Activated CD8-positive, alpha-beta memory T cell treated with anti-CD3 and anti-CD28 coated beads for 4 hours (primary cell): ENCODE data around the gene USH2A.

Source experiments
- DNase-seq, 2 donors: peaks; one replicate each; pipeline ENCODE4 v3.0.0-alpha.2; 2020; ENCODE audit warnings: low read depth in 2 of 2

USH2A gene, protein sequence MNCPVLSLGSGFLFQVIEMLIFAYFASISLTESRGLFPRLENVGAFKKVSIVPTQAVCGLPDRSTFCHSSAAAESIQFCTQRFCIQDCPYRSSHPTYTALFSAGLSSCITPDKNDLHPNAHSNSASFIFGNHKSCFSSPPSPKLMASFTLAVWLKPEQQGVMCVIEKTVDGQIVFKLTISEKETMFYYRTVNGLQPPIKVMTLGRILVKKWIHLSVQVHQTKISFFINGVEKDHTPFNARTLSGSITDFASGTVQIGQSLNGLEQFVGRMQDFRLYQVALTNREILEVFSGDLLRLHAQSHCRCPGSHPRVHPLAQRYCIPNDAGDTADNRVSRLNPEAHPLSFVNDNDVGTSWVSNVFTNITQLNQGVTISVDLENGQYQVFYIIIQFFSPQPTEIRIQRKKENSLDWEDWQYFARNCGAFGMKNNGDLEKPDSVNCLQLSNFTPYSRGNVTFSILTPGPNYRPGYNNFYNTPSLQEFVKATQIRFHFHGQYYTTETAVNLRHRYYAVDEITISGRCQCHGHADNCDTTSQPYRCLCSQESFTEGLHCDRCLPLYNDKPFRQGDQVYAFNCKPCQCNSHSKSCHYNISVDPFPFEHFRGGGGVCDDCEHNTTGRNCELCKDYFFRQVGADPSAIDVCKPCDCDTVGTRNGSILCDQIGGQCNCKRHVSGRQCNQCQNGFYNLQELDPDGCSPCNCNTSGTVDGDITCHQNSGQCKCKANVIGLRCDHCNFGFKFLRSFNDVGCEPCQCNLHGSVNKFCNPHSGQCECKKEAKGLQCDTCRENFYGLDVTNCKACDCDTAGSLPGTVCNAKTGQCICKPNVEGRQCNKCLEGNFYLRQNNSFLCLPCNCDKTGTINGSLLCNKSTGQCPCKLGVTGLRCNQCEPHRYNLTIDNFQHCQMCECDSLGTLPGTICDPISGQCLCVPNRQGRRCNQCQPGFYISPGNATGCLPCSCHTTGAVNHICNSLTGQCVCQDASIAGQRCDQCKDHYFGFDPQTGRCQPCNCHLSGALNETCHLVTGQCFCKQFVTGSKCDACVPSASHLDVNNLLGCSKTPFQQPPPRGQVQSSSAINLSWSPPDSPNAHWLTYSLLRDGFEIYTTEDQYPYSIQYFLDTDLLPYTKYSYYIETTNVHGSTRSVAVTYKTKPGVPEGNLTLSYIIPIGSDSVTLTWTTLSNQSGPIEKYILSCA (N-terminal part only)

DNA sequence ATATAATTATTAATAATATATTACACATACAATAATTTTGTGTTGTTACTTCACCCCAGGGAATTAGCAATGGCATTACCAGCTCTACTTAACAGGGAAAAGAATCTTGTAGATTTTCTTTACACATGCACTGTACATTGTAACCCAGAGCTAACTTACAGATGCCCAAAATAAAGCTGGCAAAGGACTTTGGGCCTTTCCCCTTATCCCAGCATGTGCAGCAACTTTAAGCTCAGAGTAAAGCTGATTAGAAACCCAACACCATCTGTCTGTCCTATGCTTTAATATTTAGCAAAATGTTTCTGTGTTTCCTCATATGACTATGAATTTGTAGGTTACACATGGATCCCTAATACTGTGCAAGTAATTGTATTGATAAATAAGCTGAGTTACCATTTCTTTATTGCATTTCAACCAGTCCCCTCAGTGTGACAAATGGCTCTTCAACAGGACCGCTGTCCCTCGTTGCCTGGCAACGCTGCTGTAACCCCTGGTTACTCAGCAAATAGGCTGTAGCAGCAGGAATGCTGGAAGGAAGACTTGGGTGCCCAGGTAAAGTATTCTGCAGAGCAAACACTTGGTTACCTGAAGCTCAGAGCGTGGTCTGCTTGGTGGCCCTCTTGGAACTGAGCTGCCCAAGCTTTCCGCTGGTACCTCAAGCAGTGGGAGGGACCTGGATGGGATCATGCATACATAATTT lies at the start of gene USH2A:
Gene USH2A, minus strand, starts transcription at position 628 of the 700 bp plus-strand sequence. CDS start 1,112 bp downstream, outside the sequence.
- no peak for DNase-seq

GRCh38 chr1:216466162-216466801 lies 43.0 kb upstream of the USH2A start:
- DNase-seq = no peak

- no peak for DNase-seq
Measured at GRCh38 chr1:216464489-216464888, 41.2 kb upstream of the USH2A start.

DNA sequence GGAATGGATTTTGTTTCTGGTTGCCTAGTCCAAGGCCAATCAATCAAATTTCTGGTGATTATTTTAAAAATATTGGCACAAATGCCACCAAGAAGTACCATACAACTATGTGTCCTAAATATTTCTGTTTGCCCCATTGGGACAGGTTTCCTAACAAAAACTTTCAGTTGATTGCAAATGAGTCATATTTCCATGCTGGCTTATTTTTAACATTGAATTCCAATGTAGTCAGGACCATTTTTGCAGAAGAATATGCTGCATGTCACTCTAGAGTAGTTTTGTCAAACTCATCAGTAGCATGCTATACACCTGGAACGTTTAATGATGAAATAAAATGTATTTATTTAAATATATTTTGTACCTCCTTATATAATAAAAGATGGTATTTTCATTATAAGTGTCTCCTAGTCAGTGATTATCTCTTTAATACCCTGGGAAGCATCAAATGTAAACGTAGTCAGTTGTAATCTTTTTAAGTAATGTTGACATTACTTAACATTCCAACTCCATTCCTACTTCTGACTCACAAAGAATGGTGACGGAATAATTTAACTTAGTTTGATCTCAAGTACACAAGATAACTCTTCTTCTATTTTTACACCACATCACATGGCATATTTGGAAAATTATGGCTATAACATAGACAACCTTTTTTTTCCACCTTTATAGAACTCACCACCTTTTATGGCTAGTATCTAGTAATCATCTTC lies 39.0 kb upstream of the USH2A start:
- DNase-seq = no peak

DNA sequence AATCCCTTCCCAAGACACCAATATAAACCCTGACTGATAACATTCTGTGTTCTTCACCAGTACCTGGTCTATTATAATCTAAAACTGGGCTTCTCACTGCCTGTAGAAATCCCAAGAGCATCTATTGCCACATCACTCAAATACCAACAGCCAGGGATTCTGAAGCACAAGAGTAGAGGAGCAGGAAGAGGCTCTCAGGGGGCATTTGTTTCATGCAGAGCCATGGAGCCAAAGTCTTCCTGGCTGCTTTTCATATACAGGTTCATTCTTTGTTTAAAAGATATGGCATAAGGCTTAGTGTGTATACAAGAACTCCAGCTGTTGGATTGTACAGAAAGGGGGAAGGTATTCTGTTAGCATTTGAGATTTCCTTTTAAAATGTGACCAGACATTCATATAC lies 38.2 kb upstream of the USH2A start:
- DNase-seq = no peak

GRCh38 chr1:216459651-216460207 lies 36.5 kb upstream of the USH2A start:
- no peak for DNase-seq

- DNase-seq = no peak
Measured at GRCh38 chr1:216458812-216459211, 35.6 kb upstream of the USH2A start.

DNA sequence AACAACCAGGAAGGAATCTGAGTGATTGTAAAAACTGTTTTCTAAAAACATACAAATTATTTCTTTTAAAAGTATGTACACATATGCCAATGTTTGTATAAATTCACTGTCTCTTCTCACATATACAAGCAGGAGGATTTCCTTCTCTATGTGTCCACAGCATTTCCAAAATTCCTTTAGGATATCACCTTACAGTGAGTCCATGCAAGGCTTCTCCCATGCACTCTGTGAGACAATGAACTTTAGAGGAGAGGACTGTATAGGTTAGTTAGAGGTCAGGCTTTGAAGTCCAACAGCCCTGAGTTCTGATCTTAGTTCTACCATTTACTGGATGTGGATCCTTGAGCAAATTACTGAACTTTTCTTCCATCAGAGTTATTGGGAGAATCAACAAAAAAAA lies 34.1 kb upstream of the USH2A start:
- no peak for DNase-seq

DNA sequence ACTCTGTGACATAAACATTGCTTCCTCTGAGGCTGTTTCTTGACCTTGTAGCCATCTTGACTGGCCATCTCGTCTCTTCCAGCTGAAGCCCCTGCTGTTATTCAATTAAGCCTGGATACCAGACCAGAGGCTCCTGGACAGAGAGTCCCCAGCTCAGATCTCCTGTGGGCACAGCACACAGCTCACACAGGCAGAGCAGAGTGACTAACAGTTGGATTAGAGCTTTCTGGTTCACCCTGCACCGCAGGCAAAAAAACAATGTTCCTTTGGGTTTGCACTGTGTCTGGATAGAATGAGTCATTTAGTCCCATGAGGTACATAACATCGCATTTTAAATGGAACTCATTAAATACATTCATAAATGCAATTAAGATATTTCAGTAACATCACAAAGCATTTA lies 33.4 kb upstream of the USH2A start:
- no peak for DNase-seq

GRCh38 chr1:216453777-216454176 lies 30.5 kb upstream of the USH2A start:
- DNase-seq = no peak

GRCh38 chr1:216450227-216450626 lies 27.0 kb upstream of the USH2A start:
- DNase-seq = no peak

DNA sequence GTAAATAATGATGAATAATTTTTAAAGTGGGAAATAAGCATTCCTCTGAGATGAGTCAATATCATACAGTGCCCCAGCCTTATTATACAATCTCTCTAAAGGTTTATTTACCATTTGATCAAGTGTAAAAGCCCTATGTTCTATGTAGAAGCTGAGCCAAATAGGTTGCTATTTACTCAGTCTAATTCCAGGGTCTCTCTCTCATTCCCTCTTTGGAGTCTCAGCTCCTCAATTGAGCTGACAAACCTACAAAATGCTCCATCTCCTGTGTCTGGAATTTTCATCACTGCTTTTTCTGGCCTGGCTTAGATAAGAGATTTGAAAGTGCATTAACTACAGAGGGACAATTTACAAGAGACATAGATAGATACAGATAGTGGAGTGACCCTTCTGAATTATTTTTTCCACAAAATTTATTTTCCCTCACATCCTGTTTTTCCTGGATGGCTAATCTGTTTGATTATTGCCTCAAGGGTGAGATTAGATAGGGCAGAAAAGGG lies 24.8 kb upstream of the USH2A start:
- no peak for DNase-seq

GRCh38 chr1:216437603-216438002 lies 14.4 kb upstream of the USH2A start:
- DNase-seq = no peak

DNA sequence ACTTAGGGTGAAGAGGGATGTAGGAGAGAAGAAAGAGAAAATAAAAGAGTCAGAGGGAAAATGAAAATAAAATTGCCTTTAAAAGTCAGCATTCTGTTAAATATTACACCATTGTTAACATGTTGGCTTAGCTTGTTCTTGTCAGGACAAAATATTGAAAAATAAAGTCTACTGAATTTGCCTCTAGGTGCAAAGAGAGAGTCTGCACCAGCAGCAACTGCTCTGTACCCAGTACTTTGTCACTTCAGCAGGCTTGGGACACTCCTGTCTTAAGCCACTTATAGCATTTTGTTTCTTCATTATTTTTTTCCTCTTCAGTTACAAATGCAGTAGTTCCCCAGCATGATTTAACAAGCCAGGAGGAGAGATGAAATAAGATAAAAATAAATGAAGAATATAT lies 11.0 kb upstream of the USH2A start:
- no peak for DNase-seq

GRCh38 chr1:216433175-216433574 lies 9.9 kb upstream of the USH2A start:
- DNase-seq = no peak

GRCh38 chr1:216430744-216431143 lies 7.5 kb upstream of the USH2A start:
- DNase-seq = no peak

DNA sequence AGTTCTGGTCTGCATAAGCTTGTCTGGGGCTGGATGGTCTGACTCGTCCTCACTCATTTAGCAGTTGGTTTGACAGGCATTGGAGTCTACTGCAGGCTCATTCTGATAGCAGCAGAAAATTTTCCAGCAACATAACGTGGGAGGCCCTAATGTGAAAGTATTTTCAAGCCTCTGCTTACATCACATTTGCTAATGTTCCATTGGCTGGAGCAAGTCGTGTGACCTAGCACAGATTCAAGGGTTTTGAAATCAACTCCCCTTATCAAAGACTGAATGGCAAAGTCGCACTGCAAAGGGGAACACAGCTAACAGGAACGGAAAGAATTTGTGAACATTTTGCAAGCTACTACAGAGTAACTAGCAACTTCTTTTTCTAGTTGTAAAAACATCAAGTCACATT lies 2.3 kb upstream of the USH2A start:
- DNase-seq = no peak

- no peak for DNase-seq
Measured at GRCh38 chr1:216420746-216421145, 2.5 kb downstream of the USH2A start.

DNA sequence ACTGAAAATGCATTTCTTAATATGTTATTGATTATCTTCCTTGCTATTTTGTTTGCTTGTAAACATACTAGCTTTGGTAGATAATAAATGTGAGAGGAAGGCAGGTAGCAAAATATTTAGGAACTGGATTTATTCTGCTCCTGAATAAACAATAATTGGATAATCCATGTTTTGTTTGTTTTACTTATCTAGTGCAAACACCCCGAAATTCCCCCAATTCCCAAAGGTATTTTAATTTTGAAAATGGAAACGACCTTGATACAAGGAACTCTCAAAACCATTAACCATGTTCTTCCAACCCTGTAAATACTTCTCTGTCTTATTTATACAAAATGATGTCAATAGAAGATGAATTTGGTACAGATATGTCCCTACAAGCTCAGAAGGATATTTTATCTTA lies 3.0 kb downstream of the USH2A start:
- no peak for DNase-seq

DNA sequence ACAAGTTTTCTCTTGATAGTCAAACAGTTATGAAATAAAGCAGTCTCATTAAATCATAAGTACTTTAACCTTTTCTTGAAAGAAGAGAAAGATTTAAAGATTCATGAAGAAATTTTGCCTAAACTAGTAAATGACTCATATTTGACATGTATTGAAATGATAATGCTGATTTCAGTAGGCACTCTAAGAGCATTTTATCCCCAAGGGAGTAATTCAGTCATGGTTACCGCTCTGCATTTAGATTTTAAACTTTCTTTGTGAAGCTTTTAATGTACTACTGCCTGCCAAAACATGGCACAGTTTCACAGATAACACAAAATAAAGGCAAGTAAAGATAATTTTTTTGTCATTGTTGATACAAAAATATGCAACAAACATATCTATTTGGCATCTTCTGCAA lies 6.8 kb downstream of the USH2A start:
- no peak for DNase-seq
